Measurements from ENCODE around the gene AP3D1. TPM values are rescaled to one million over a fixed set of nuclear protein-coding genes. Genes with fewer than 3 reads are reported as not detected.

Gene AP3D1
- total and polyA plus RNA-seq, 11 donors, result 63.1 to 124 (median 103) TPM

- Histone ChIP-seq H3K27ac (no peak overlapping the region), H3K4me1 (peaks cover 0 to 47% (median 7%) of the 10 kb centered on the region in 12 donors), H3K36me3 (peaks cover 0 to 93% (median 74%) of the 10 kb centered on the region in 9 donors), H3K9me3 (no peaks in the 10 kb centered on the region), H3K4me3 (no peak overlapping the region), H3K27me3 (no peaks in the 10 kb centered on the region)
- WGBS, 4 donors, result 89 to 93% (median 93%) methylated on average over 28 to 32 of the region's 32 CpGs
- intact Hi-C loops (cut with DNase I), result loop anchor here in 2 of 10 donors (5.0 to 10.0 kb wide), 2 partner anchors 144 to 152 kb away; no protein-coding TSS in a partner anchor
- no peak for TF ChIP-seq CTCF (IDR thresholded peaks at IDR 0.05)
- no peak for TF ChIP-seq POLR2A (IDR thresholded peaks at IDR 0.05)
- ATAC-seq, result no peak
- no peak for DNase-seq
These were observed 72.1 kb downstream of the AP3D1 start for GRCh38 chr19:2079076-2079864.

DNA sequence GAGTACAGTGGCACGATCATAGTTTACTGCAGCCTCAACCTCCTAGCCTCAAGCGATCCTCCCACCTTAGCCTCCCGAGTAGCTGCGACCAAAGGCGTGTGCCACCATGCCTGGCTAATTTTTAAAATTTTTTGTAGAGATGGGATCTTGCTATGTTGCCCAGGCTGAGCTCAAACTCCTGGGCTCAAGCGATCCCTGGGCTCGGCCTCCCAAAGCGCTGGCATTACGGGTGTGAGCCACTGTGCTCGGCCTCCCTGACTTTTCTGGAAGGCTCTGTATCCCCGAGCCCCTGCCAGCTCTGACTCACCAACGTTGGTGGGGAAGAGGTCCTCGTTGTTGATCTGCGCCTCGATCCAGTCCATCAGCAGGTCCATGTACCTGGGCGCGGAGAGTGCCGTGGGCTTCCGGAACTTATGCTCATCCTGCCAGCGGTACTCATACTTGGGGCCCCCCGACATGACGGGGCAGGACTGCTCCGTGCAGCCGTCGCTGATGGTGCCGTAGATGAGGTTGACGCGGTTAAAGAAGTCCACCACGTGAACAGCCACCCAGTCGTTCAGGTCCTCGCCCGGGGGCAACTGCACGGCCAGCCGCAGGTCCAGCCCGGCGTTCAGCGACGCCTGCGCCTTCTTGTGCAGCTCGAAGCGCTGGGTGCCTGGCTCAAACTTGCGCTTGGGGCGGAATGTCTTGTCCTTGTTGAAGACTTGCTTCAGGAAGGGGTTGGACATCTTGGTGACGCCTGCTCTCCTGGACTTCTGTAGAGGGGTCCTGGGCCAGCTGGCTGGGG lies 73.3 kb downstream of the AP3D1 start:
- H3K36me3 ChIP-seq, result peaks cover 0 to 94% (median 77%) of the 10 kb centered on the region in 9 donors
- H3K4me3 ChIP-seq, result no peak overlapping the region
- H3K27me3 ChIP-seq, result no peaks in the 10 kb centered on the region
- intact Hi-C loops (cut with DNase I), result loop anchor here in 2 of 10 donors (5.0 to 10.0 kb wide), 2 partner anchors 143 to 151 kb away; no protein-coding TSS in a partner anchor
- TF ChIP-seq POLR2A (IDR thresholded peaks at IDR 0.05) (no peak), CTCF (IDR thresholded peaks at IDR 0.05) (no peak)
- H3K4me1 ChIP-seq, result peaks cover 0 to 46% (median under 1%) of the 10 kb centered on the region in 12 donors
- 95 to 96% (median 96%) methylated on average over 34 to 44 of the region's 44 CpGs for WGBS, 4 donors
- no peak overlapping the region for H3K27ac ChIP-seq
- ATAC-seq (no peak), DNase-seq (no peak)
- H3K9me3 ChIP-seq, result no peaks in the 10 kb centered on the region

DNA sequence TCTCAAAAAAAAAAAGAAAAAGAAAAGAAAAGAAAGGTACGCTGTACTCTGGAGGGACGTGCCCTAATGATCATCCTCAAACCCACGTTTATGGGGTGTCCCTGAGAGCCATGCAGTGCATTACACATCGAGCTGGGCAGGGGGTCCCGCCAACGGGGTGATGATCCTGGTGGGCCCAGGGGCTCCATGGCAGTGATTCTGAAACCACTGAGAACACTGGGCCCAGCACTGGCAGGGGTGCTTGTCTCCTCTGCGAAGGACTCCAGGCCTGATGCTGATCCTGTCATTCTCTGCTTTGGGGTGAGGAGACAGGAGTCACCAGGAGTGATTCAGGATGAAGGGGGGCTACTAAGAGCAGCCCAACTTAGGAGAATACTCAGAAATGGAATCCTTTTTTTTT lies 74.0 kb downstream of the AP3D1 start:
- no peaks in the 10 kb centered on the region for H3K27me3 ChIP-seq
- intact Hi-C loops (cut with DNase I), result loop anchor here in 2 of 10 donors (5.0 to 10.0 kb wide), 2 partner anchors 143 to 150 kb away; no protein-coding TSS in a partner anchor
- H3K4me3 ChIP-seq, result no peak overlapping the region
- DNase-seq, result no peak
- H3K36me3 ChIP-seq, result peaks cover 0 to 95% (median 82%) of the 10 kb centered on the region in 9 donors
- TF ChIP-seq POLR2A (IDR thresholded peaks at IDR 0.05), result no peak
- TF ChIP-seq CTCF (IDR thresholded peaks at IDR 0.05), result no peak
- H3K9me3 ChIP-seq, result no peaks in the 10 kb centered on the region
- WGBS, 4 donors, result 86 to 95% (median 93%) methylated on average over 7 of the region's 7 CpGs
- peaks cover 0 to 45% (median 0%) of the 10 kb centered on the region in 12 donors for H3K4me1 ChIP-seq
- ATAC-seq, result no peak
- no peak overlapping the region for H3K27ac ChIP-seq

- 96 to 97% (median 97%) methylated on average over 28 to 32 of the region's 32 CpGs for WGBS, 4 donors
- ATAC-seq, result no peak
- peaks cover 0 to 98% (median 89%) of the 10 kb centered on the region in 9 donors for H3K36me3 ChIP-seq
These were observed 74.8 kb downstream of the AP3D1 start for GRCh38 chr19:2076526-2076944.

More at GRCh38 chr19:2076526-2076944, 74.8 kb downstream of the AP3D1 start:
- Histone ChIP-seq H3K27ac (no peak overlapping the region), H3K9me3 (no peaks in the 10 kb centered on the region), H3K4me3 (no peak overlapping the region), H3K4me1 (peaks cover 0 to 36% (median 0%) of the 10 kb centered on the region in 12 donors), H3K27me3 (no peaks in the 10 kb centered on the region)
- TF ChIP-seq CTCF (IDR thresholded peaks at IDR 0.05), result no peak
- TF ChIP-seq POLR2A (IDR thresholded peaks at IDR 0.05), result no peak
- no peak for DNase-seq
- intact Hi-C loops (cut with DNase I), result loop anchor here in 2 of 10 donors (5.0 to 10.0 kb wide), 2 partner anchors 142 to 149 kb away; no protein-coding TSS in a partner anchor
